Putamen (tissue), 1 donor: ENCODE data around the gene RPS14.

Source experiments
- DNase-seq: peaks from one replicate; pipeline ENCODE4 v3.0.0-alpha.2; 2016; ENCODE audit warnings: low spot score

RPS14 gene

GRCh38 chr5:150400316-150401075 is 49.0 kb downstream of the RPS14 start:
- DNase-seq = no peak

GRCh38 chr5:150399524-150400211 is 49.9 kb downstream of the RPS14 start:
- DNase-seq = no peak

GRCh38 chr5:150398722-150399523 is 50.6 kb downstream of the RPS14 start:
- no peak for DNase-seq

GRCh38 chr5:150397782-150398721 is 51.5 kb downstream of the RPS14 start:
- no peak for DNase-seq

- no peak for DNase-seq
These were observed 52.3 kb downstream of the RPS14 start for GRCh38 chr5:150397146-150397781.

- DNase-seq = no peak
These were observed 53.3 kb downstream of the RPS14 start for GRCh38 chr5:150396267-150396666.

GRCh38 chr5:150395688-150395975 is 53.9 kb downstream of the RPS14 start:
- DNase-seq = no peak

GRCh38 chr5:150394912-150395687 is 54.4 kb downstream of the RPS14 start:
- DNase-seq = peak; percentile 33

GRCh38 chr5:150394131-150394530 is 55.4 kb downstream of the RPS14 start:
- DNase-seq = no peak

GRCh38 chr5:150393096-150393645 is 56.4 kb downstream of the RPS14 start:
- no peak for DNase-seq

GRCh38 chr5:150392680-150393079 is 56.9 kb downstream of the RPS14 start:
- DNase-seq = no peak
